Superior temporal gyrus (tissue), 1 donor: Measurements from ENCODE around the gene TESK2.
"Not testable (repeated sequence)": the region's sequence is repeated elsewhere in the genome, so short reads cannot be mapped to it uniquely, and the experiment has no call there.

Experiments
- DNase-seq: peaks from one replicate; pipeline ENCODE4 v3.0.0-alpha.2; 2016; ENCODE audit errors: extremely low spot score

The TESK2 gene

DNA sequence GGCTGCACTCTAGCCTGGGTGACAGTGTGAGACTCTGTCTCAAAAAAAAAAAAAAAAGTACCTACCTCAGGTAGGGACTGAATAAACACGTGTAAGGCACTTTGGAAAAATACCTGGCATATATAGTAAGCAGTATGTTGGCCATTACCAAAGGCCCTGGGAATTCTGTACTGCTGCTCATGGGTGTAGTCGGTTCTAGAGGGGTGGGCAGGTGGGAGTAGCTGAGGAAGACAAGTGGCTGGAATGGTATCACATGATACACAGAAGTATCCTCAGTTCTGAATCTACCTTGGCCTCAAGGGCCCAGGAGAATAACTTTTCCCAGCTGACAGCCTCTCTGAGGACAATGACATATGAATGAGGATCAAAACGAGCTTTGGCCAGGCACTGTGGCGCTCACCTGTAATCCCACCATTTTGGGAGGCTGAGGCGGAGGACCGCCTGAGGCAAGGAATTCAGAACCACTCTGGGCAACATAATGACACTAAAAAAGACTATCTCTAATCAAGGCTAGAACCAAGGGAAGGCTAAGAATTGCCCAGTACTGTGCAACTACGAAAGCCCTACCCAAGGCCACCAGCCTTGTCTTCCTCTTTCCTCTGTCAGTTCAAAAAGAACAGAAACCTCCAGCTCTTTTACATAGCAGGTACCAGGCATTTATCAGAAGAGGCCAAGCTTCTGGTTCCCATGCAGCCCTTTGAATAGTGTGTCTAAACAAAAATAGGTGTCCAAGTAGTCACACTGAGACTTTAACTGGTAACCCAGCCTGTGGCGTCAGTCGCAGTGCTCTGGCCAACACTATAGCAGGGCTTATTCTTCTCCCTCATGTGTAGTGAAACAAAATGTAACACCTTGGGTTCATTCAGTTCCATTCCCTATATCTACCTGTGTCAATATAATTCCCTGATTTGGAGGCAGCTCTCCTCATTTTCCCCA is 19.3 kb upstream of the TESK2 start:
- DNase-seq, result peak; percentile 9

DNA sequence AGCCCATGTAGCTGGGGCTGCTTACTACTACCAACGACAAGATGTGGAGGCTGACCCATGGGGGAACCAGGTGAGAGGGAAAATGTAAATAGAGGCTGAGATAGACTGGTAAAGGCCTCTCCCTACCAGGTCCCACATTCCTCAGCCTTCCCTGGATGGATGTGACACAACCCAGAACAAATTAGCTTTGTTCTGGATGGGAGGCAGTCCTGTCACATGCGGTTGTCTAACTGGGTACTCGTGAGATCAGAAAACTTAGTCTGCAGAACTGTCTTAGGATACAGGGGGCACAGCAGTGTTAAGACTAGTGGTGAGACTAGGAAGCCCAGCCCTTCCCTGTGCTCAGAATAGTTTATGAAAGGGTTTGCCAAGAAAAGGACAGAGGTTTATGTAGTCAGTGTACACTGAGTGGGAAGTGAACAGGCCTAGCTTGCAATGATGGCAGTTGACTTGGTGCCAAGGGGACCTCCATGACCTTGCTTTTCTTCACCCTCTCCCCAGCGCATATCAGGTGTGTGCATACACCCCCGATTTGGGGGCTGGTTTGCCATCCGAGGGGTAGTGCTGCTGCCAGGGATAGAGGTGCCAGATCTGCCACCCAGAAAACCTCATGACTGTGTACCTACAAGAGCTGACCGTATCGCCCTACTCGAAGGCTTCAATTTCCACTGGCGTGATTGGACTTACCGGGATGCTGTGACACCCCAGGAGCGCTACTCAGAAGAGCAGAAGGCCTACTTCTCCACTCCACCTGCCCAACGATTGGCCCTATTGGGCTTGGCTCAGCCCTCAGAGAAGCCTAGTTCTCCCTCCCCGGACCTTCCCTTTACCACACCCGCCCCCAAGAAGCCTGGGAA is 17.6 kb upstream of the TESK2 start:
- DNase-seq, result peak; percentile 14

- DNase-seq, result no peak
Observed at GRCh38 chr1:45507893-45508292, 16.9 kb upstream of the TESK2 start.

DNA sequence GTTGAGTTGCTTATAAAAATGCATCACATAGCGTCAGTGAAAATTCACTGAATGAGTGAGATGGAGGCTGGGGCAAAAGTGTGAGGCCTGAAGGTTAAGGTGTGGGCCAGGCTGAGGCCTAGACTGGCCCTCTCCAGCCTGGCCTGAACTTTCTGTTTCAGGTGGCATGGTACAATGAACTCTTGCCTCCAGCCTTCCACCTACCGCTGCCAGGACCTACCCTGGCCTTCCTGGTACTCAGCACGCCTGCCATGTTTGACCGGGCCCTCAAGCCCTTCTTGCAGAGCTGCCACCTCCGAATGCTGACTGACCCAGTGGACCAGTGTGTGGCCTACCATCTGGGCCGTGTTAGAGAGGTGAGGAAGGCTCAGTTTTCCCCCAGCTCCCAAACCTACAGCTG is 16.2 kb upstream of the TESK2 start:
- no peak for DNase-seq

DNA sequence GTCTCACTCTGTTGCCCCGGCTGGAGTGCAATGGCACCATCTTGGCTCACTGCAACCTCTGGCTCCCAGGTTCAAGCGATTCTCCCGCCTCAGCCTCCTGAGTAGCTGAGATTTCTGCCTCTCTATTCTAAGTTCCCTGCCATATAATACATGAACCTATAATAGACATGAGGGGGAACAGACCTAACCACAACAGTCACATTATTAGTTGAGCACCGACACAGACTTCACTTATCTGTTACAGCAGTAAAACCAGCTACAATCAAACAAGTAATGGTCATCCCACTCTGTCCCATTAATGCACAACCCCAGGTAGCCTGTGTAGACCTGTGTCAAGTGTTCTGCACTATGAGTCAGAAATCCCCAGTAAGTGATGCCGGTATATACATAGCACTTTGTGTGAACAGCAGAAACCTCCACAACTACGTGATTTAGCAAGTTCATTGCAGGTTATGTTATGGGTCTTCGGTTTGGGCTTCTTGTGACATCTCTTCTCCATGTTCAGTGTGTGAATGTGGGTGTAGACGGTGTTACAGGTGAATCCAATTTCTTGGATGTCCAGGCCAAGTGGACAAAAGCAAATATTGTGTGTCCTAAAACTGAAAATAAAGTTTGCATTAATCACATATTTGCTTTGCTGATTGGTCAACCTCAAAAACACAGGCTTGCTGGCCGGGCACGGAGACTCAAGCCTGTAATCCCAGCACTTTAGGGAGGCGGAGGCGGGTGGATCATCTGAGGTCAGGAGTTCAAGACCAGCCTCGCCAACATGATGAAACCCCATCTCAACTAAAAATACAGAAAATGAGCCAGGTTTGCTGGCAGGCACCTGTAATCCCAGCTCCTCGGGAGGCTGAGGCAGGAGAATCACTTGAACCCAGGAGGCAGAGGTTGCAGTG is 12.7 kb upstream of the TESK2 start:
- DNase-seq, result no peak

GRCh38 chr1:45501505-45501859 is 10.5 kb upstream of the TESK2 start:
- no peak for DNase-seq

GRCh38 chr1:45499415-45499769 is 8.4 kb upstream of the TESK2 start:
- DNase-seq, result no peak

DNA sequence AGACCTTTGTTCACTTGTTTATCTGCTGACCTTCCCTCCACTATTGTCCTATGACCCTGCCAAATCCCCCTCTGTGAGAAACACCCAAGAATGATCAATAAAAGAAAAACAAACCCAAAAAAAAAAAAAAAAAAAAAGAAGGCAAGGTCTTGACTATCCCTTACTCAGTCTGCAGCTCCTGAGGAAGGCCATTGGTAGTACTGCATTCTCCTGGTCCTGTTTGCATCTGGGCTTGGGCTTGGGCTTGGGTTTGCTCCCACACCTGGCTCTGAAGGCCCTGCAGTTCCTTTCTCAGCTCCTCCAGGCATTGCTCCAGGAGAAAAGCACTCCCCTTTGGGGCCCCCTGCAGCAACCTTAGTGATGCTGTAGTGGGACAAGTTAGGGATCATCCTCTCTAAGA is 7.3 kb upstream of the TESK2 start:
- DNase-seq, result no peak

DNA sequence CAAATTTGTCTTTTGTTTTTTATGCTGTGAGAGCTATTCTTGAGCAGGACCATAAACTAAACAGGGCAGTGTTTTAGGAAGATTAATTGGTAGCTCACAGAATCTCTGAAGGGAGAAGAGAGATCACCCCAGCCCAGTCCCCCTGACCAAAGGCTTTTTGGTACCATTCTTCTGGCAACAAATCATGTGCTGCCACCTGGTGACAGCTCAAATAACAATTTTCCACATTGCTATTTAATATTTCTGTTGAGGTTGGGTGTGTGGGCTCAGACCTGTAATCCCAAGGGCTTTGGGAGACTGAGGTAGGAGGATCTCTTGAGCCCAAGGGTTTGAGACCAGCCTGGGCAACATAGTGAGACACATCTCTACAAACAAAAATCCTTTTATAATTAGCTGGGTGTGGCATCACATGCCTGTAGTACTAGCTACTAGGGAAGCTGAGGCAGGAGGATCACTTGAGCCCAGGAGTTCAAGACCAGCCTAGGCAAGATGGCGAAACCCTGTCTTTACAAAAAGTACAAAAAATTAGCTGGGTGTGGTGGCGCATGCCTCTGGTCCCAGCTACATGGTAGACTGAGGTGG is 2.2 kb upstream of the TESK2 start:
- peak; percentile 88 for DNase-seq

DNA sequence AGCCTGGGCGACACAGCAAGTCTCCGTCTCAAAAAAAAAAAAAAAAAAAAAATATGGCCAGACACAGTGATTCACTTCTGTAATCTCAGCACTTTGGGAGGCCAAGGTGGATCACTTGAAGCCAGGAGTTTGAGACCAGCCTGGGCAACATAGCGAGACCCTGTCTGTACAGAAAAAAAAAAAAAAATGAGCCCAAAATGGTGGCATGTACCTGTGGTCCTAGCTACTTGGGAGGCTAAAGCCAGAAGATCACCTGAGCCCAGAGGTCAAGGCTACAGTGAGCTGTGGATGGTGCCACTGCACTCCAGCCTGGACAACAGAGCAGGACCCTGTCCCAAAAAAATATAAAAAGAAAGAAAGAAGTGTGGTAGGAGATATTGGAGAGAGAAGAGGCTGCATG is 1.7 kb upstream of the TESK2 start:
- no peak for DNase-seq

GRCh38 chr1:45491487-45492260 is 711 bp upstream of the TESK2 start:
- no peak for DNase-seq

GRCh38 chr1:45490121-45490625 is 790 bp downstream of the TESK2 start:
- peak; percentile 59 for DNase-seq

- not testable (repeated sequence) for DNase-seq
Observed at GRCh38 chr1:45489379-45489778, 1.6 kb downstream of the TESK2 start.

DNA sequence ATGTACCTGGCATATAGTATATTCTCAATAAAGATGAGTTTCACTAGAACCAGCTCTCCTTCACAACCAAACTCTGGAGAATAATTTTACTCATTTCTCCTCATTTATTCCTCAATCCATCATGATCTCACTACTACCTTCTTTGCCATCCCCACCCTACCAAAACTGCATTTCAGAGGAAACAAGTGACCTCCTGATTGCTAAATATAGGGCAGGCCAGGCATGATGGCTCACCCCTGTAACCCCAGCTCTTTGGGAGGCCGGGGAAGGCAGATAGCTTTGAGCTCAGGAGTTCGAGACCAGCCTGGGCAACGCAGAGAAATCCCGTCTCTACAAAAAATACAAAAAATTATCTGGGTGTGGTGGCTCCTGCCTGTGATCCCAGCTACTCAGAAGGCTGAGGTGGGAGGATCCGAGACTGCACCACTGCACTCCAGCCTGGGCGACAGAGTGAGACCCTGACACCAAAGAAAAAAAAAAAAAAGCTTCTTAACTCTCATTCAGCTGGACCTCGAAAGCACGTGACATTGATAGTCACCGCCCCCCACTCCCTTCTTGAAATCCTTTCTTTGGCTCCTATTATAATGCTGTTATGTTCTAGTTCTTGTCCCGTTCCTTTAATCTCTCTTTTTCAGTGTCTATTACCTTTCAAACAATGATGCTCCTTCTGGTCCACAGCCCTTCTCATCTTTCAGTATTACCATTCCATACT is 2.1 kb downstream of the TESK2 start:
- peak; percentile 35 for DNase-seq

- peak; percentile 83 for DNase-seq
Observed at GRCh38 chr1:45485949-45486348, 5.0 kb downstream of the TESK2 start.

DNA sequence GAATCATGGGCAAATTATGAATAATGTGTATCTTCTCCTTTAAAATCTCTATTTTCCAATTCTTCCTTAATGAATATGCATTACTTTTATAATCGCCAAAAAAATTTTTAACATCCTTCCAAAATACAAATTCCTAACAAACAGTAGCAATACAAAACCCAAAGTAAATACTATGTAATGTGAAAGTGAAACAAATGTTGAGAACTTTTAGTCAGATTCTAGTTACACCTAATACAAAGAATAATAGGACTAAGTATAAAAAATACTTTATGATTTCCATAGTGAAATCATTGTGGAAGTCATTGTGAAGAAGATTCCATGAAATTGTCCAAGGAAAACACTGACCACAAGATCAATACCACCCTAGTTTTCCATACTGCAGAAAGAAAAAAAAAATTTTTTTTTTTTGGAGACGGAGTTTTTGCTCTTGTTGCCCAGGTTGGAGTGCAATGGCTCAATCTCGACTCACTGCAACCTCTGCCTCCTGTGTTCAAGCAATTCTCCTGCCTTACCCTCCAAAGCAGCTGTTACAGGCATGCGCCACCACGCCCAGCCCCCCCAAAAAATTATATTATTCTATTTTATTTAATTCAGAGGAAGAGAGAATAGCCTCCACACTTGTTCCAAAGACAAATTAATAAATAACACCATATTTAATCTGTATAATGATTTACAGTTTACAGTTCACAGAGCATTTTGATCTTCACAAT is 11.8 kb downstream of the TESK2 start:
- DNase-seq, result no peak

DNA sequence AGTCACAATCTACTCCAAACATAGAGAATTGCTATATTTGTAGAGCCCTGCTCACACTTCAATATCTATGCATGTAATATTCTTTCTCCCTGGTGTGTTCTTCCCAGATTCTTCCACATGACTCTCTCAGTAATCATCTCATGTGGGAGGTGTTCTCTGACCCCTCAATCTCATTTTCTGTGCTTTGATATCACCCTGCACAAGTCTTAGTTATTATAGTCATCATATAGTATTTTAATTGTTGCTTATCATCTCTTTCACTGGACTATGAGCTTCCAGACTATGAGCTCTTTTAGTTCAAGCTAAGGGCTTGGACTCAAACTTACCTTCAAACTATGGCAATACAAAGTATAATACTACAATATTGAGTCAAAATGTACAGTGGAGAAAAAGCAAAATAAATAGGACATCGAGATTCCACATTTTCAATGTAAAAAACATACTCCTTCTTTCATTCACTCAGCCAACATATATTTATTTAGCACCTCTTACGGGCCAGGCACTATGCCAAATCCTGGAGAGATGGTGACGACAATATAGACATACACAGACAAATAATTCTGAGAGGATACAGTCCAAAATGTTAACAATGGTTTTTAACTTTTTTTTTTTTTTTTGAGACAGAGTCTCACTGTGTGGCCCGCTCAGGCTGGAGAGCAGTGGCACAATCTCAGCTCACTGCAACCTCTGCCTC is 12.7 kb downstream of the TESK2 start:
- no peak for DNase-seq

DNA sequence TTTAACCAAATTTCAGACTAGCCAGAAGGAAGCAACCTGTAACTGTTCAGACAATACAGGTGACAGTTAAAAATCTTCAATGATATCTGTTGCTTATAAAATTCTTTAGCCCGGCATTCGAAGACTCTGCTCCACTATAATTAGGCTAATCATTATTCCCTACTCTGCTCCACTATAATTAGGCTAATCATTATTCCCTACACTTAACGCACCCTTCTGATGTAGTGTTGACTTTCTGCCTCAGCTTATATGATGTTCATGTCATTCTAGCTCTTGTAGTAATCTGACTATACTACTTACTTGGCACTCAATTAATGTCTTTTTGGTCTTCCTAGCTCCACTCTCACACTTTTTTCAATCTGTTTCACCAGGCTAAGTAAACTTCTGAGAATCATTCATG is 13.3 kb downstream of the TESK2 start:
- DNase-seq, result no peak

GRCh38 chr1:45474194-45474593 is 16.8 kb downstream of the TESK2 start:
- not testable (repeated sequence) for DNase-seq
